Neutrophil (primary cell): ENCODE data around the gene ERC2.

Experiments used
- H3K27ac ChIP-seq: fragments of 200-600 bp; sonication (generic); 2 replicates; pipeline ENCODE4 v1.5.1; 2016; ENCODE audit warnings: mild to moderate bottlenecking, moderate library complexity
- H3K27me3 ChIP-seq: fragments of 200-600 bp; sonication (generic); 2 replicates; pipeline ENCODE4 v1.6.0; 2016; ENCODE audit warnings: mild to moderate bottlenecking
- H3K36me3 ChIP-seq: fragments of 200-600 bp; sonication (generic); 2 replicates; pipeline ENCODE4 v1.5.1; 2017
- H3K4me1 ChIP-seq, 2 experiments: fragments of 200-600 bp in 1 of 2; sonication (generic) in 1 of 2; 1 replicate in 1 of 2; 2 replicates in 1 of 2; pipeline versions ENCODE4 v1.5.1 to v1.6.1; 2013 to 2016; ENCODE audit warnings: low read depth in 1 of 2, low read length in 1 of 2, mild to moderate bottlenecking in 1 of 2, moderate library complexity in 1 of 2; ENCODE audit not compliant: control insufficient read depth in 1 of 2, insufficient read depth in 1 of 2
- H3K4me3 ChIP-seq, 2 experiments: fragments of 200-600 bp in 1 of 2; sonication (generic) in 1 of 2; 1 replicate in 1 of 2; 2 replicates in 1 of 2; pipeline ENCODE4 v1.5.1; 2013 to 2016; ENCODE audit warnings: low read depth in 1 of 2, low read length in 1 of 2, mild to moderate bottlenecking in 1 of 2, moderate library complexity in 1 of 2
- H3K9me3 ChIP-seq: fragments of 200-600 bp; sonication (generic); 2 replicates; pipeline ENCODE4 v1.5.1; 2016
- TF ChIP-seq, protein P1 (sequence below): fragments of 200-600 bp; sonication (generic); IDR thresholded peaks from 2 replicates; pipeline ENCODE4 v1.5.1; 2016; ENCODE audit warnings: antibody characterized with exemption

The ERC2 gene

DNA sequence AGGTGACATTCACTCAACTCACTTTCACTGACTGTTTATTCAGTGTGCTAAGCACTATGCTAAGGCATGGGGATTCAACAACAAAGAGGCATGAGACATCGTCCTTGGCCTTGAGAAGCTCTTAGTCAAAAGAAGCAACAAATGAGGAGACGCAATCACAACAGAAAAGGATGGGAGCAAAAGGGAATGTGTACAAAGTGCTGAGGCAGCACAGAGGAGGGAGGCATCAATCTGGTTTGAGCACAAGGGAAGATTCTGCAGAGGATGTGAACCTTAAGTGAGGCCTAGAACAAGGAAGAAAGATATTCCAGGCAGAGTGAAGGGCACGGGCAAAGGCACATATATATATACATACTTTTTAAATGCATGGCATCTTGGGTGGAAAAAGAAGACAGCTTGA lies 151.3 kb downstream of the ERC2 start:
- Histone ChIP-seq H3K4me1 (no peaks in the 10 kb centered on the region), H3K27me3 (peaks cover 5% of the 10 kb centered on the region), H3K27ac (no peak overlapping the region), H3K4me3 (no peak overlapping the region), H3K36me3 (no peaks in the 10 kb centered on the region), H3K9me3 (no peaks in the 10 kb centered on the region)
- TF ChIP-seq, protein P1, sequence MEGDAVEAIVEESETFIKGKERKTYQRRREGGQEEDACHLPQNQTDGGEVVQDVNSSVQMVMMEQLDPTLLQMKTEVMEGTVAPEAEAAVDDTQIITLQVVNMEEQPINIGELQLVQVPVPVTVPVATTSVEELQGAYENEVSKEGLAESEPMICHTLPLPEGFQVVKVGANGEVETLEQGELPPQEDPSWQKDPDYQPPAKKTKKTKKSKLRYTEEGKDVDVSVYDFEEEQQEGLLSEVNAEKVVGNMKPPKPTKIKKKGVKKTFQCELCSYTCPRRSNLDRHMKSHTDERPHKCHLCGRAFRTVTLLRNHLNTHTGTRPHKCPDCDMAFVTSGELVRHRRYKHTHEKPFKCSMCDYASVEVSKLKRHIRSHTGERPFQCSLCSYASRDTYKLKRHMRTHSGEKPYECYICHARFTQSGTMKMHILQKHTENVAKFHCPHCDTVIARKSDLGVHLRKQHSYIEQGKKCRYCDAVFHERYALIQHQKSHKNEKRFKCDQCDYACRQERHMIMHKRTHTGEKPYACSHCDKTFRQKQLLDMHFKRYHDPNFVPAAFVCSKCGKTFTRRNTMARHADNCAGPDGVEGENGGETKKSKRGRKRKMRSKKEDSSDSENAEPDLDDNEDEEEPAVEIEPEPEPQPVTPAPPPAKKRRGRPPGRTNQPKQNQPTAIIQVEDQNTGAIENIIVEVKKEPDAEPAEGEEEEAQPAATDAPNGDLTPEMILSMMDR = no peak

DNA sequence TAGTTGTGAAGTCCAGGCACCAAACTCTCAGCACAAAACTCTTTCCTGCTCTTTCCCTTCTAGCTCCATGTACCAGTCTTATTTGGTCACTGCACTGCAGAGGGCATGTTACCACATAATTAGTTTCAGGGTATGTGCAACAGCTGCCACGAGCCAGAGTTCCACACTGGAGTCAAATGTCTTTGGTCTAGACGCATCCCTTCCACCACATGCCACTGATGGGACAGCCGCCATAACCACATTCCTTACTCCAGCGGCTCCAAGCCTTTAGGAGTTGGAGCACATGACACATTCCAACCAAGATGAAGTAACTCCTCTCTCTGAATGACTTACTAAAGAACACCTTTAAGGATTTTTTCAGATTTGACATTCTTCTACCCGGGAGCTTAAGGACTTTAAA lies 153.4 kb downstream of the ERC2 start:
- H3K27me3 ChIP-seq = peaks cover 5% of the 10 kb centered on the region
- H3K36me3 ChIP-seq = no peaks in the 10 kb centered on the region
- no peak overlapping the region for H3K4me3 ChIP-seq
- H3K4me1 ChIP-seq = no peaks in the 10 kb centered on the region
- H3K27ac ChIP-seq = no peak overlapping the region
- no peaks in the 10 kb centered on the region for H3K9me3 ChIP-seq
- TF ChIP-seq, protein P1 = no peak

DNA sequence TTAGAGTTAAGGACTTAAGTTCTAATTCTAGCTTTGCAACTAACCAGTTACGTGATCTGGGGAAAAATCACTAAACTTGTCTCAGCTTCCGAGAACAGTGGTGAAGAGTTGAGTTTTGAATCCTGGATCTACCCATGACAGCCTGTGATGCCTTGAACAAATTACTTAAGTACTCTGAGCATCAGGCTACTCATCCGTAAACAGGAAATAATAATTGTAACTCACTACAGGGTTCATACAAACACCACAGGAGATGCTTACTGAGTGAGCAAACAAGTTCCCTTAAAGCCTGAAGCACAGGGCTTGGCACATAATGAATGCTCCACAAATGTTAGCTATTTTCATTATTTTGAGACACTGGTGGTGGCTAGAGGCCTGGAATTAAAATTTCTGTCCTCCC lies 158.8 kb downstream of the ERC2 start:
- Histone ChIP-seq H3K9me3 (no peaks in the 10 kb centered on the region), H3K27me3 (peaks cover under 1% of the 10 kb centered on the region), H3K27ac (no peak overlapping the region), H3K36me3 (no peaks in the 10 kb centered on the region), H3K4me1 (no peaks in the 10 kb centered on the region), H3K4me3 (no peak overlapping the region)
- TF ChIP-seq, protein P1 = no peak

DNA sequence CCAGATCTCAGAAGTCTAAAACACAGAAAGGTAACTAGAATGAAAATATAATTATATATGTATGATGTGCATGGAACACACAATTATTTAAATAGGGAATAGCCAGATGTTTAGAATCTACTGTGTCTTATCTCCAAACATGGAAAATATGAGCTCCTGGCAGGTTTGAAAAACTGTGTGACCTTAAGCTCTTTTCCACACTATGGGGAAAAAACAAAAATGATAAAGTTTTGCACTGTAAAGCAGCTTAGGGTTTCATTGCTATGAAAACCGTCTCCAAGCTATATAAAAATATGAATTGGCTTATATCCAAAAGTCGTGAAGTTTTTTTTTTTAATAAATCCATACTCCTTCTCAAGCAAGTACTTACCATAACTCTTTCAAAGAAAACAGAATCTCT lies 159.8 kb downstream of the ERC2 start:
- TF ChIP-seq, protein P1 = no peak
- Histone ChIP-seq H3K27me3 (no peaks in the 10 kb centered on the region), H3K36me3 (no peaks in the 10 kb centered on the region), H3K4me1 (no peaks in the 10 kb centered on the region), H3K4me3 (no peak overlapping the region), H3K27ac (no peak overlapping the region), H3K9me3 (no peaks in the 10 kb centered on the region)

DNA sequence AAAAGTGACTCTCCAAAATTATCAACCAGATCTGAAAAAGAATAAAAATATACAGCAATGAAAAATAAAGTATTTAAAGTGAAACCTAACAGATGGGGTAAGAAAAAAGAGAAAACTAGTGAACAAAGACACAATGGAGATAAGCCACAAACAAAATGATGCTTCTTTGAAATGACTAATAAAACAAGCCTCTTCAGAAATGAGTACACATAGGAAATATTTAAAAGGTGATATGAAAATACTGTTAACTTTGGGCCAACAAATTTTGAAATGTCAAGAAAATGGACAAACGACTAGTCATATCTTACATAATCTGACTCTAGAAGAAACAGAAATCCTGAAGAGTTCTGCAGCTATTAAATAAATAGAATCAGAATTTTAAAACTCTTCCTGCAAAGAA lies 164.2 kb downstream of the ERC2 start:
- H3K27me3 ChIP-seq = no peaks in the 10 kb centered on the region
- no peaks in the 10 kb centered on the region for H3K36me3 ChIP-seq
- no peaks in the 10 kb centered on the region for H3K9me3 ChIP-seq
- H3K4me1 ChIP-seq = no peaks in the 10 kb centered on the region
- no peak overlapping the region for H3K27ac ChIP-seq
- H3K4me3 ChIP-seq = no peak overlapping the region
- TF ChIP-seq, protein P1 = no peak

DNA sequence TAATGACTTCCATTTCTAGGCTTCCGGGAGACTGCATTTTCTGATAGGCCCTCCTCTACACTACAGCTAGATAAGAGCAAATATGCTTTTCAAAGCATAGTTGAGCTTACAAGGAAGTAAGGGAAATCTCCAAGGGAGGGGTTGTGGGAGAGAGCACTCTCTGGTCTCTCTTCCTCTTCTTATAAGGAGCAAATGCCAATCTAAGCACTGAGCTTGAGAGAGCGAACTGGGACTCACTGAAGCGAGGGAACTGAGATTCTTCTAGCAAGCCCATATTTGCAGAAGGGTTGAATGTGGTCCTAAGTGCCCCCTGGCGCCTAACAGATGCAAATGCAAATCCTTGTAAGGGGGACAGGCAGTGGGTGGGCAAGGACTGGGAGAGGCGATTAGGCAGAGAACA lies 164.8 kb downstream of the ERC2 start:
- Histone ChIP-seq H3K27me3 (no peaks in the 10 kb centered on the region), H3K9me3 (no peaks in the 10 kb centered on the region), H3K27ac (no peak overlapping the region), H3K4me3 (no peak overlapping the region), H3K36me3 (no peaks in the 10 kb centered on the region), H3K4me1 (no peaks in the 10 kb centered on the region)
- TF ChIP-seq, protein P1 = no peak
